Activated CD4-positive, alpha-beta T cell treated with anti-CD3 and anti-CD28 coated beads for 48 hours (primary cell): ENCODE results near the gene FAM241A.

Experiments
- DNase-seq: peaks from one replicate; pipeline ENCODE4 v3.0.0-alpha.2; 2020

Gene FAM241A

GRCh38 chr4:112219826-112220366 lies 74.6 kb downstream of the FAM241A start:
- DNase-seq, result no peak

GRCh38 chr4:112222219-112222955 lies 77.1 kb downstream of the FAM241A start:
- no peak for DNase-seq

- no peak for DNase-seq
Measured at GRCh38 chr4:112225157-112225556, 79.9 kb downstream of the FAM241A start.

GRCh38 chr4:112230879-112231778 lies 85.9 kb downstream of the FAM241A start:
- DNase-seq, result peak; percentile 98

GRCh38 chr4:112231779-112232713 lies 86.8 kb downstream of the FAM241A start, which contains the start of gene AP1AR:
Gene AP1AR (plus strand): TSS chr4:112231787. CDS start chr4:112232092, 305 bp downstream.
- DNase-seq, result peak; percentile 84

GRCh38 chr4:112234952-112235609 lies 89.8 kb downstream of the FAM241A start:
- peak; percentile 51 for DNase-seq

GRCh38 chr4:112236040-112236439 lies 90.8 kb downstream of the FAM241A start:
- DNase-seq, result no peak

- DNase-seq, result no peak
Measured at GRCh38 chr4:112238833-112239232, 93.6 kb downstream of the FAM241A start.
